ENCODE measurements around the gene CMTM6.
"Not testable (repeated sequence)": the region's sequence is repeated elsewhere in the genome, so short reads cannot be mapped to it uniquely, and the experiment has no call there.

- TF ChIP-seq CTCF, POLR2A (IDR thresholded peaks at IDR 0.05): not testable (repeated sequence)
Measured at GRCh38 chr3:32464726-32465125, 37.9 kb downstream of the CMTM6 start.
